DOHH2 (cell line): Measurements from ENCODE around the gene ARFRP1.

ENCODE experiments used
- CTCF ChIP-seq: fragments of 200-600 bp; sonication (generic); IDR thresholded peaks from one replicate; pipeline ENCODE4 v1.5.1; 2014; ENCODE audit warnings: antibody characterized with exemption, mild to moderate bottlenecking, low read depth, low read length; ENCODE audit not compliant: poor library complexity, severe bottlenecking
- EZH2phosphoT487 ChIP-seq: fragments of 200-600 bp; sonication (generic); IDR thresholded peaks from 2 replicates; pipeline ENCODE4 v1.6.1; 2017; ENCODE audit warnings: borderline replicate concordance, mild to moderate bottlenecking, antibody characterized with exemption, low read length, moderate library complexity, mixed read lengths

GRCh38 chr20:63711085-63711645 lies 3.4 kb upstream of the ARFRP1 start:
- TF ChIP-seq CTCF (no peak), EZH2phosphoT487 (no peak)
